G401.6 (cell line): ENCODE results near the gene CASTOR2.
"Not testable (repeated sequence)": the region's sequence is repeated elsewhere in the genome, so short reads cannot be mapped to it uniquely, and the experiment has no call there.

Experiments
- FAIRE-seq: peaks from 2 replicates; lab custom pipeline; 2012; peaks lifted over from hg19 to GRCh38; lab: Jason Lieb, UNC

The CASTOR2 gene

DNA sequence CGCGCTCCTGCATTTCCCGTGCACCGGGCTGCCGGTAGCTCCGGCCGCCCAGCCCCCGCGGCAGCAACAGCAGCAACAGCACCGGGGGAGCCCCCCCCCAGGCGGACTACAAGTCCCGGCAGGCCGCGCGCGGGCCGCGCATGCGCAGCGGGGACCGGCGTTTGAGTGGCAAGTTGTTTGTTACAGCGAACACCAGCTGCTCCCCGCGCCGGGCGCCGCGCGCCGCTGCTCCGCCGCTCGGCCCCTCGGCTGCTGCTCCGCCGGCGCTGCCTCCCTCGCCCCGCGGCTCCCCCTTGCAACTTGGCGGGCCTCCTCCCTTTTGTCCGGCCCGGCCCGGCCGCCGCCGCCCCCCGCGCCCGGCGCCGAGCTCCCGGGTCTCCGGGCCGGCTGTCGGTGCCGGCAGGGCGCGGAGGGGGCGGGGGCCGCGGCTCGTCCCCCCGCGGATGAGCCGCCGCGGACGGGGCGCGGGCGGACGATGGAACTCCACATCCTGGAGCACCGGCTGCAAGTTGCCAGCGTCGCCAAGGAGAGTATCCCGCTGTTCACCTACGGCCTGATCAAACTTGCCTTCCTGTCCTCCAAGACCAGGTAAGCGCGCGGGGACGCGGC is at the start of gene CASTOR2:
Gene CASTOR2, plus strand, starts transcription at position 195 of the 609 bp plus-strand sequence. Its CDS starts 281 bp downstream, at position 476.
- not testable (repeated sequence) for FAIRE-seq

DNA sequence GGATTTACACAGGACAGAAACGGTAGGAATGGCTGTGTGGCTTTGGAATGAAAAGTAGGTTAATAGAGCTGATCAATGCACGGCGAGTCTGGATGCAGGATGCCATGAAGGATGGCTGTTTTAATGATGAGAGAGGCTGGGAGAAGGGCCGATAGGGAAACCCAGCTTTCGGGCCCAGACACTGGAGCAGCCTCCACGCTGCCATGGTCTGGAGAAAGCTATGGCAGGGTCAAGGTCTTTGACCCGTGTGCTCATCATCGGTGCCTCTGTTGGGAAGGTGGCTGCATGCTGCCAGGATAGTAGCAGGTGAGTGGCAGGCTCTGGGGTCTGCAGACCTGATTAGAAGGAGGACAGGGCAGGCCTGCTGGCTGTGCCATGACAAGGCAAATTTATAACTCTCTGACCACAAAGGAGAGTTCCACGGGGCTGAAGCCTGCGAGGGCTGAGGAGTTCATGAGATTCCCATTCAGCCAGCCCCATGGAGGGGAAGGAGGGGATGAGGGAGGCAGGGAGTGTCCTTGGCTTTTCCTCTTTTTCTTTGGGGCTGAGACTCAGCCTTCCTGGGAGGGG is 42.1 kb upstream of the CASTOR2 start:
- FAIRE-seq: not testable (repeated sequence)

DNA sequence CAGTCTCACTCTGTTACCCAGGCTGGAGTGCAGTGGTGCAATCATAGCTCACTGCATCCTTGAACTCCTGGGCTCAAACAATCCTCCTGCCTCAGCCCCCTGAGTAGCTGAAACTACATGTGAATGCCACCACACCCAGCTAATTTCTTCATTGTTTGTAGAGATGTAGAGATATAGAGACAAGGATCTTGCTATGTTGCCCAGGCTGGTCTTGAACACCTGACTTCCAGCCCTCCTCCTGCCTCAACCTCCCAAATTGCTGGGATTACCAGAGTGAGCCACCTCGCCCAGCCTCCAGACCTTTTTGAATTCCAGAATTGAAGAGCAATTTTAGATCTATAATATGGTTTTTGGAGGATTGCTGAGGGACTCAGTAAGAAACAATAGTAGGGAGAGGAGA is 40.9 kb upstream of the CASTOR2 start:
- not testable (repeated sequence) for FAIRE-seq

DNA sequence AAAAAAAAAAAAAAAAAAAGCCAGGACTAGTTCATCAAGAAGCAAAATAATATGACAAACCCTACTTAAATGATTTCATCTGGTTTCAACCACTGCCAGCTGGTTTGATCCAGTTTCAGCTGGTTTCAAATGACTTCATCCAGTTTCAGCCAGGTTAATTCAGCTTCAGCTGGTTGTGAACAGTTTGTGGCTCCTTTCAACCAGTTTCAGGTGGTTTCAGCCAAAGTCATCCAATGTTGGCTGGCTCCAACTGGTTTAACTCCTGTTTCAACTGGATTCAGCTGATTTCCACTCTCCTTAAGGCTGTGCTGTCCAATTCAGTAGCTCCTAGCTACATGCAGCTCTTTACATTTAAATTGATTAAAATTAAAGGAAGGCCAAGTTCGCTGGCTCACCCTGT is 37.5 kb upstream of the CASTOR2 start:
- FAIRE-seq: not testable (repeated sequence)

DNA sequence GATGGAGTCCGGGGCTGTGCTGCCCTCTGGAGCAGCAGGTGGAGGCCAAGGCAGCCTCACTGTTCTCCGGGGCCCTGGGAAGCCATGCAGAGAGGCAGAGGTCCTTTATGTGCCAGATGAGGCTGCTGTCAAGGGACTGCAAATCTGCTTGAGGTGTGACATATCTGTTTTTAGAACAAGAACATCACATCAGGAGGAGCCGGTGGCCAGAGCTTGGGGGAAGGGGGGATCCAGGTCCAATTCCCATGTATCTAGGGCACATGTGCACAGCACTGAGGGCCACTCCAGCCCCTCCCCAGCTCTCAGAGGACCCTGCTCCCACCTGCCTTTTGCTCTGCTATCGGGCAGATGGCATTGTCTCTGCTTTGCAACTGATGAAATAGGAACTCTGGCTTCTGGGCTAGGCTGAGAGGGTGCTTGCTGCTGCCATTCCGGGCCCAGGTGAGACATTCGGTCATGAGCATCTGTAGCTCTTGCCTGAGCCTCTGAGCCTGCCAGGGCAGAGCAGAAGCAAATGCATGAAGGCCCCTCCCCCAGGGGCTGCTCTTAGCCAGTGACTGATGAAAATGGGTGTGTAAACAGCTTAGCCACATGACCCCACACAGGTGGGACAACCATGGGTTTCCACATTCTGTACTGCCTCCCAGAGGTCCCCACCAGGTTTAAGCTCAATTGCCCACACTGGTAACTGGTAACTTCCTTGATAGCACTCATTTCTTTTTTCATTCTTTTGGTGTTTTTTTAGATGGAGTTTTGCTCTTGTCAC is 32.8 kb upstream of the CASTOR2 start:
- not testable (repeated sequence) for FAIRE-seq

DNA sequence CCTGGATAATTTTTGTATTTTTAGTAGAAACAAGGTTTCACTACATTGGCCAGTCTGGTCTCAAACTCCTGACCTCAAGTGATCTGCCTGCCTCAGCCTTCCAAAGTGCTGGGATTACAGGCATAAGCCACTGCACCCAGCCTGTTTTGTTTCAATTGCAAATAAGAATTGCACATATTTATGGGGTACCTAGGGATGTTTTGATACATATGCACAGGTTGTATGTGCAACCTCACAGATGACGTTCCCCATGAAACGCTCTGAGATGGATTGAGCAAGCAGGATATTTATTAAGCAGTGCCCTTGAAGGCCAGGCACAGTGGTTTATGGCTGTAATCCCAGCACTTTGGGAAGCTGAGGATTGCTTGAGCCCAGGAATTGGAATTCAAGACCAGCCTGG is 25.1 kb upstream of the CASTOR2 start:
- FAIRE-seq: not testable (repeated sequence)

DNA sequence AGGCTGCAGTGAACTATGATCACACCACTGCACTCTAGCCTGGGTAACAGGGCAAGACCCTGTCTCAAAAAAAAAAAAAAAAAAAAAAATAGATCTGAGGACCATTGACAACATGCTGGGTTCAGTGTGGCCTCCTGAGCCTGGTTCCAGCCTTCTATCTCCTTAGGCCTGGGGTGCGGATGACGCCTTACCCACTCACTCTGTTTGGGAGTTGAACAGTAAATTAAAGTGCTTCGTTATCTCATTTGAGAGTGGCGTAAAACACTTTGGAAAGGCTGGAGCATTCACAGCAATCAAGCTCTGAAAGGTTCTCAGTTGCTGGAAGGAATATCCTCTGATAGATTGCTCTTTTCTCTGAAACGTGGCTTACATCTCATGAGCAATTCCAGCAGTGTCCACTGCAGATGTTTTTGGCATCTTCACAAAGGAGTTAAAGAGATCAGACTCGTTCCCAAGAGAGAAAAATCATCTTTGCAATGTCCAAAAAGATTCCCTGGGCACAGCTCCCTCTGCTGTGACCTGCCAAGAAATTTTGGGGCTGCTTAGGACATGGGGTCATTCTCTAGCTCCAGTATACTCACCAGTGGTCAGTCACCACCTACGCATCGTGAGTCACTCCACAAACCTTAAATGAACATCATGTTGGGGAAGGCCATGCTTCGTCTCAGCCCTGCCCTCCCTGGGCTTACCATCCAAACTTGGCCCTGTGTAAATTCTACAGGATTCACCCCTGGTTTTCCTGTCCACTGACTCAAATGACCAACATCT is 23.0 kb upstream of the CASTOR2 start:
- FAIRE-seq: not testable (repeated sequence)

DNA sequence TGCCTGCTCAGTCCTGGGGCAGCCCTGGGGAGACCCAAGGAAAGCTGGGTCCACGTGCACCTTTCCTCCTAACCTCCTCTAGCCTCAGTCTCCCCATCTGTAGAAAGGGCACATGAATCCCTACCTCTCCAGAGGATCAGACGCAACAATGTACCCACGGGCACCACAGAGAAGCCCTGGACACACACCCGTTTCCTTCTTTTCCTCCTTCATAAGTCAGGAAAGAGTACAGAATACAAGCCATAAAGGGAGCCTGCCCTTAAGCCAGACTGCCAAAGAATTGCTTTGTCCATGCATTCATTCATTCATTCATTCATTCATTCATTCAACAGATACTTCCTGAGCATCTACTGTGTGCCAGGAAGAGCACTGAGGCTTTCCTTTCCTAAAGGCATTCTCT is 20.6 kb upstream of the CASTOR2 start:
- FAIRE-seq: not testable (repeated sequence)

DNA sequence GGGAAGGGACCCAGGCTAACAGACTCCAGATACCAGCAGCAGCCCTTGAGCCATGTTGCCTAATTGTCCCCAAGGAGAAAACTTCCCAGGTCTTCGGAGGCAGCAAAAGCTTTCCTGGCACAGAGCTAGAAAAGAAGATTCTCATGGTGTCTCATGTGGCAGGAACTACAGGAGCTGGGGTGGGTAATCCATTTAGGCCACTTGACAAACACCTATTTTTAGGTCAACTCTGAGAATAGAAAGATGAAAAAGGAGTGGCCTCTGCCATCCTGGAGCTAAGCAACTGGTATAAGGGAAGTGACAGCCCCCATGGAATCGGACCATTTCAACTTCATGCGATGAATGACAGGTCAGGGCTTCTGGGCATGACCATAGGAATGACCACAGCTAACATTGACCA is 16.8 kb upstream of the CASTOR2 start:
- FAIRE-seq: not testable (repeated sequence)

DNA sequence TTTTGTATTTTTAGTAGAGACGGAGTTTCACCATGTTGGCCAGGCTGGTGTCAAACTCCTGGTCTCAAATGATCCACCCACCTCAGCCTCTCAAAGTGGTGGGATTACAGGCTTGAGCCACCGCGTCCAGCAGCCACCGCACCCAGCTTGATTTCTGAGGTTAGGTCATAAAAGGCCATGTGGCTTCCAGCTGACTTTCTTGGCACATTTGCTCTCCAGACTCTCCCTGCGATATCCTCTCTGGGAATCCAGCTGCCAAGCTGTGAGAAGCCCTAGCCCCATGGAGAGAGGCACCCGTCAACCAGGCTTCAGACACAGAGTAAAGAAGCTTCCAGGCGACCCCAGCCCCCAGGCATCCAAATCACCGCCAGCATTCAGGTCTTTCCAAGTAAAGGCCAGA is 10.7 kb upstream of the CASTOR2 start:
- FAIRE-seq: not testable (repeated sequence)

DNA sequence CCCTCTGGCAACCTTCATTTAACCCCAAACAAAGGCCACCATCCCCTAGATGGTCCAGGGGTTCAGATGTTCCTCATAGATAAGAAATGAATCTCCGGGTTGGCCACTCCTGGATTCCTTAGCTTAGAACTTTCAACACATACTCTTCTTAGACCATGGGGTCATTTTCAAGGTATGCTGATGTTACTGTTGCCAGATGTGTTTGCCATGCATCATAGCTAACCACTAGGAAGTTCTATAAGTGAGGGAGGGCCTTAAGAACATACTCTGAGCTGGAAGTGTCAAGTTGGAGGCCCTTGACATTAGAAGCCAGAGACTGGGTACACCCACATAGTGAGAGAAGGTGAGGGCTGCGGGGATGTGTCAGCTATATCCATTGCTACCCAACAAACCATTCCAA is 6.2 kb upstream of the CASTOR2 start:
- FAIRE-seq: not testable (repeated sequence)

DNA sequence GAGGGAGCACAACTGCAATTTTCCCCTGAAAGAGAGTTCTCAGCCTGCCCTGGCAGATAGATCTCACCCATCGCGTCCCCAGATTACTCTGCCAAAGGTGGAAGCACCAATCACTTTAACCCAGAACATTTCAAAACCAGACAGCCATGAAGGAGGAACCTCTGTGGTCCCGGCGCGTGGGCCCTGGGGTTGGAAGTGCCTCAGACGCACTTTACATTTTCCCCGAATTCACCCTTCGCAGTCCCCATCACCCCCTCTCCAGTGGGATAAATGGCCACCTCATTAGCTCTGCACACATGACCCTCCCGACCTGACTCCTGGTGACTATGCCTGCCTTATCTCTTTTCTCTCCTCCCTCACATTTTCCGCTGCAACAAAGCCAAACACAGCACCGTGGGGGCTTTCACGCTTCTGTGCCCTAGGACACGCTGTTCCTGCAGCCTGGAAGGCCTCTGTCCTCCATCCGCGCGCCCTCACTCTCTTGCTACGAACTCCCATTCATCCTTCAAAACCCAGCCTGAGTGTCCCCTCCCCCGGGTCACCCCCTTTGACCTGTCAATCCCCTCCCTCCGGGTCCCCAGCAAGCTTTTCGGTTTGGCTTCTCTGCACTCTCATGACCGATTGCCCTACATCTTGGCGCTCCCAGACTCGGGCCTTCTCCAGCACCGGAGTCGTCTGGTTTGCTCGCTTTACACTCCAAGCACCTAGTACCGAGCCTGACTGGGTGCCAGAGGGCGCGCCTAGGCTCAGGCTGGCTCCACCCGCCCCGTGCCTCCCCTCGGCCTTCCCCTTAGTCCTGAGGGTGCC is 598 bp upstream of the CASTOR2 start:
- not testable (repeated sequence) for FAIRE-seq

DNA sequence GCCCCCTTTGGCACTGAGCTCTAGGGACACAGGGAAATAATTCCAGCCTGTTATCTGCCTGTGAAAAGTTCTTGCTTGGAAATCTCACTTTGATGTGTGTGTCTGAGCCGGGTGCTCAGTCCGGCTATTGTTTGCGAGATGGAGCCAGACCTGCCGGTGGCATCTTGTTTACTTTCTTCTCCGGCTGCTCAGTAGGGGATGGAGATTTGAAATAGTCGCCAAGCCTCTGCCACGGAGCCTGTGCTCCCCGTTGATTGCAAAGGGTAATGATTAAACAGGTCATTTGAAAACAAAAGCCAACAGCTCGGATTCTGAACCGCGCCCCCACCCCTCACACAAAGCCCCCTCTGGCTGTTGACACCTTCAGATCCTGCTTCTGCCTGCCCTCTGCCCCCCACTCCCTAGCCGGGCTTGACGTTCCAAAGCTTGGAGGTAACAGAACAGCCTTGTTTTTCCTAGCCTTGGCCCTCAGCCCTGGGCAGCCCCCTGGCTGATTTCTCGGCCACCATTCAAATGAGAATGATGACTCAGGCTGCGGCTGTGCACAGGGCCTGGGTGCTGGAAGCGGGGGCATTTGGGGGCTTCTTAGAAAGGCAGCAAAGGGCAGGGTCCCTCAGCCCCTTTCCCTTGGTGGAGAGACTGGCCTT is 1.8 kb downstream of the CASTOR2 start:
- FAIRE-seq: not testable (repeated sequence)

DNA sequence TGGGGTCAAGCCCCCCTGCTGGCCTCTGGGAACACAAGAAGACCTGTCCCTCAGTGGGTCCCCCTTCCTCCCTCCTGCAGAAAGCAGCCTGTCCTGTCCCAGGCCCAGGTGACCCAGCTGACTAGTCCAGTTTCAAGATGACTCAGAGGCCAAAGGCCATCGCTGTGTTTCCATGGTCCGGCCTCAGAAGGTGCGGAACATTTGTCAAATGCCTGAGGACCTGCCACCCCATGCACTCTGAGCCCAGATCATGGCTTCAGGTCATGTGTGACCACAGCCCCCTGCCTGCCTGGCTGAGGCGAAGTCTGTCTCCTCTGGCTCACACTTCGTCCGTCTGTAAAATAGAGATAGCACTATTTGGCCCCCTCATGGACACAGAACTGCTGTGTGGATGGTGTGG is 2.4 kb downstream of the CASTOR2 start:
- FAIRE-seq: not testable (repeated sequence)

DNA sequence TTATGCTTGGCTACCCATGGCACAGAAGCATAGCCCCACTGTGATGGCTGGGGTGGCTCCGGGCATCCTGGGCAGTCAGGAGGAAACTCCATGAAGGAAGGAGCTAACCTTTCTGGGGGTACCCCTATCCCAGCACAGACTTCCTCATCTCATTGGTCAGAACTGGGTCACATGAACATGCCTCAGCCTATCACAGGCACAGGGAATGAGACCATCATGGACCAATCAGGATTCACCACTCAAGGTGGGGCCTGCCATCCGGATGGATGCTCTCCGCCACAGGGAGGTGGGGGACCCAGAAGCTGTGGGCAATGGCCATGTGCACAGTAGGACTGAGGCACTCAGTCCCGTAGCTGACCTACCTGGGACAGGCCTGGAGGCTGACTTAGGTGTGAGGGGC is 6.9 kb downstream of the CASTOR2 start:
- not testable (repeated sequence) for FAIRE-seq

DNA sequence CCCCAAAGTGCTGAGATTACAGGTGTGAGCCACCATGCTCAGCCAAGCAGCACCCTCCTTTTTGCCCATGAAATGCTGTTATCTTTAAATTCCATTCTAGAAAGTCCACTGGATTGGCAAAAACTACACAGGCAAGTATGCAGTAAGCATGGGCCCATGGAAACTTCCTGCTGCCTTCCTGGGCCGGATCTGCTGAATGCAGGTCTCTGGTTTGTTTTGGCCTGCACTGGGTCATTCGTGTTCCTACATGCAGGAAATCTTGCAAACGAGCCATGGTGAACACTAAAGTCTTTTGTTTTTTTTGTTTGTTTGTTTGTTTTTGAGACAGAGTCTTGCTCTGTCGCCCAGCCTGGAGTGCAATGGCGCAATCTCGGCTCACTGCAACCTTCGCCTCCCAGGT is 7.9 kb downstream of the CASTOR2 start:
- not testable (repeated sequence) for FAIRE-seq

DNA sequence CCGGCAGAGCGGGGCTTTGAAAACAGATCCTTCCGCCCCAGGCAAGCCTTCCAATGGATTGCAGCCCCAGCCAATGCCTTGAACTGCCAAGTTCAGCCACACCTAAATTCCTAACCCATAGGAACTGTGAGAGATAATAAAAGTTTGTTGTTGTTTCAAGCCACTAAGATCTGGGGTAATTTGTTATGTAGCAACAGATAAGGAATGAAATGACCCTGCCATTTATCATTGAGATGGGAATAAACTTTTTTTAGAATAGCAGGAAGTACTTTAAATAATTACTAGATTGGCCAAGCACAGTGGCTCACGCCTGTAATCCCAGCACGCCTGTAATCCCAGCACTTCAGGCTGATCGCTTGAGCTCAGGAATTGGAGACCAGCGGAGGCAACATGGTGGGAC is 11.5 kb downstream of the CASTOR2 start:
- FAIRE-seq: not testable (repeated sequence)

DNA sequence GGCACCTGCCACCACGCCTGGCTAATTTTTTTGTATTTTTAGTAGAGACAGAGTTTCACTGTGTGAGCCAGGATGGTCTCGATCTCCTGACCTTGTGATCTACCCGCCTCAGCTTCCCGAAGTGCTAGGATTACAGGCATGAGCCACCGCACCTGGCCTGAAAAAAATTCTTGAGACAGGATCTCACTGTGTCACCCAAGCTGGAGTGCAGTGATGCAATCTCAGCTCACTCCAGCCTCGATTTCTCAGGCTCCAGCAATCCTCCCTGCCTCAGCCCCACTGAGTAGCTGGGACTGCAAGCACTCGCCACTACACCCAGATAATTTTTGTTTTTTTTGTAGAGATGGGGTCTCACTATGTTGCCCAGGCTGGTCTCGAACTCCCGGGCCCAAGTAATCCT is 13.0 kb downstream of the CASTOR2 start:
- FAIRE-seq: not testable (repeated sequence)

DNA sequence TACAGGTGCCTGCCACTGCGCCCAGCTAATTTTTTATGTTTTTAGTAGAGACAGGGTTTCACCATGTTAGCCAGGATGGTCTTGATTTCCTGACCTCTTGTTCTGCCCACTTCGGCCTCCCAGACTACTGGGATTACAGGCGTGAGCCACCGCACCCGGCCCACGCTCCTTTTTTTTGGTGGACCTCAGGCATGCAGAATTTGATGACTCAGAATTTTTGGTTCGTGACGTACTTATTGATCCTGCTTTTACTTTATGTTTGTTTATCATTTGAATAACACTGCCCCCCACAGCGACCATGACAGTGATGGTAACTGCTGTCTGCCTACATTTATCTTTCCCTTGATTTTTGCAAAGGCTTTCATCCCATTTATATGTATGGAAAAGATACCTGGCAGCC is 23.9 kb downstream of the CASTOR2 start:
- FAIRE-seq: not testable (repeated sequence)

DNA sequence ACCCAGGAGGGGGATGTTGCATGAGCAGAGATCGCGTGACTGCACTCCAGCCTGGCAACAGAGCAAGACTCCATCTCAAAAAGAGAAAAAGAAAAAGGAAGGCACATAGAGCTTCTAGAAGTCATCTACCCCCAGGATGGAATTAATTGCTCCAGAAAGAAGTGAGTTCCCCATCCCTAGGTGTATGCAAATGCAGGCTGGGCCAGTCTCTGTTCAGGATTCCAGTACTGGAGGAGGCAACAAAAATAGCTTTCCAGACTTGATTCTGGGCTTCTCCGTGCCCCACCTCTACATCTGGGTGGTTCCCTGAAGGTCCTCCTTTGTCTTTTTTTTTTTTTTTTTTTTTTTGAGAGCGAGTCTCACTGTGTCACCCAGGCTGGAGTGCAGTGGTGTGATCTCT is 28.6 kb downstream of the CASTOR2 start:
- FAIRE-seq: no peak

DNA sequence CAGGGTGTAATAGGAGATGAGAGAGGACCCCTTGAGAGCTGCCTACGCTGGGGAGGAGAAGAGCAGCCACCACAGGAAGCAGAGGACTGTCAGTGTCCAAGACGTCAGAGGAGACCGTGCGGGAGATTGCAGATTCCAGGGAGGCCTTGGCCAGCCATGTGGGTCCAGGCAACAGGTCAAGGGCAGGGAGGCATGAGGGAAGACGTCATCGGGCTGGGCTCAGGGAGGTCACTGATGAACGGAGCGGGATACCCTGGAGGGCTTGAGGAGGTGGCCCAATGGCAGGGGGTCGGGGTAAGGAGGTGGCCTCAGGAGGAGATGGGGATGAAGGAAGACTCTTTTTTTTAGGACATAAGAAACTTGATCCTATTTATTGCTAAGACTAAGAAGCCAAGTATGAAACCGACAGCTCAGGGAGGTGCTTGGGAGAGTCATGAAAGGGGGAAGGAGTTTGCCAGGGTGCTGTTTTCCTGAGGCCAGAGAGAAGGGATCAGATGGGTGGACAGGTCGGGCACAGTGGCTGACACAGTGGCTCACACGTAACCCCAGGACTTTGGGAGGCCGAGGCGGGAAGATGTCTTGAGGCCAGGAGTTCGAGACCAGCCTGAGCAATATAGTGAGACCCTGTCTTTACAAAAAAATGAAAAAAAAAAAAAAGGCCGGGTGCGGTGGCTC is 30.5 kb downstream of the CASTOR2 start:
- FAIRE-seq: not testable (repeated sequence)
